HUES64 (cell line): ENCODE results near the gene CEP57. TPM values are rescaled to one million over a fixed set of nuclear protein-coding genes. Genes with fewer than 3 reads are reported as not detected.
A peak's percentile ranks its signal among the peaks of the same experiment; 100 is the strongest.

Experiments used
- H3K27ac ChIP-seq: 2 replicates; pipeline ENCODE4 v1.7.0; 2013; ENCODE audit warnings: low read depth, low read length, inconsistent platforms
- H3K27me3 ChIP-seq: 2 replicates; pipeline ENCODE4 v1.6.1; 2013; ENCODE audit warnings: mild to moderate bottlenecking, low read length; ENCODE audit not compliant: insufficient read depth
- H3K36me3 ChIP-seq: 2 replicates; pipeline ENCODE4 v1.6.1; 2013; ENCODE audit warnings: mild to moderate bottlenecking, low read length; ENCODE audit not compliant: insufficient read depth
- H3K4me1 ChIP-seq: 2 replicates; pipeline ENCODE4 v1.6.1; 2013; ENCODE audit warnings: mild to moderate bottlenecking, low read length, moderate library complexity; ENCODE audit not compliant: insufficient read depth
- H3K4me3 ChIP-seq: 2 replicates; pipeline ENCODE4 v1.5.1; 2013; ENCODE audit warnings: mild to moderate bottlenecking, low read length, moderate library complexity
- H3K9ac ChIP-seq: 2 replicates; pipeline ENCODE4 v1.6.1; 2013; ENCODE audit warnings: mild to moderate bottlenecking, low read depth, low read length
- H3K9me3 ChIP-seq: 2 replicates; pipeline ENCODE4 v1.6.1; 2013; ENCODE audit warnings: low read depth, low read length; ENCODE audit not compliant: insufficient read depth
- WGBS: fragments of 150-250, 120-280 bp; methylation state at CpG from one replicate; pipeline ENCODE4 v1.1.7; 2013; ENCODE audit warnings: missing lambda C conversion rate; 5-methylcytosine and 5-hydroxymethylcytosine counted together
- polyA plus RNA-seq, 2 experiments: library from polyadenylated mRNA; stranded (reverse); fragments of 50-300 nt; gene quantifications; one replicate each; pipeline ENCODE4 v1.2.3, GENCODE V29; 2013

CEP57 gene
- polyA plus RNA-seq (2013, experiment 1 of 2): 42.0 TPM
- 52.0 TPM for polyA plus RNA-seq (2013, experiment 2 of 2)

DNA sequence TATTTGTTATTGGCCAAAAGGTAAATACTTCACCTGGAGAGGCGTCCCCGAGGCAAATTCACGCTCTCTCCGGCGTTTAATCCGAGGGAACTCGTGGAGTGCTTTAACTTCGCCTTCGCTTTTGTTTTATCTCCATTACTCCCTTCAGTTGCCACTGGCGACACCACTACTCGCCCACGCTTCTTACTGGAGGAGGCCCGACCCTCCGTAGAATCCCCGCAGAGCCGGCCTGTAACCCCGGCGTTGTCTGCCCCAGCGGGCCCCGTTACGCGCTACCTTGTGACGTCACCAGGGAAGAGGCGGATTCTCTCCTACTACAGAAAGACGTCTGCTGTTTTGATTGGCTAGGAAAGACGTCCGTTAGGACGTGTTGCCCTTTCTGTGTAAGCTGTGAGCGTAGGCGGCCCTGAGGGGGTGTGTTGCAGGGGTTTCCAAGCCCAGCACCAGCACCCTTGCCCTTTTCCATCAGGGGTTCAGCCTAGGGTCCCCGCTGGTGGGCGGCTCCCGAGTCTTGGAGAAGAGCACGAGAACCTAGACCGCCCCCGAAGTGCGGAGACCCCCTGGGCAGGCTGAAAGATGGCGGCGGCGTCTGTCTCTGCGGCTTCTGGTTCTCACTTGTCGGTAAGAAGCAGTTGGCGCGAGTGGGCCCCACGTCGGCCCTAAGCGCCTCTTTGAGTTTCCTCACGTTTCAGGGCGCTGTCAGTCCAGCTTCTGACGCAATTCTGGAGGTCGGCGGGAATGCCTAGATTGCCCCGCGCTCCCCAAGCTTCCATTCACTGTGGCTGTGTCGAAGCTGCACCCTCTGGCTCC, at the start of gene CEP57:
TSS of gene CEP57 (plus strand) at position 376 of the 810 bp plus-strand sequence. CDS start at position 577, 201 bp downstream.
- Histone ChIP-seq H3K27ac (peak within 1 kb of the TSS; percentile 96), H3K9ac (peak within 1 kb of the TSS; percentile 94), H3K27me3 (no peaks in the 10 kb centered on the region), H3K9me3 (no peaks in the 10 kb centered on the region), H3K36me3 (peaks cover 27% of the 10 kb centered on the region), H3K4me3 (peak within 1 kb of the TSS; percentile 87), H3K4me1 (peaks cover 11% of the 10 kb centered on the region)
- under 1% methylated on average over 55 of the region's 55 CpGs for WGBS

DNA sequence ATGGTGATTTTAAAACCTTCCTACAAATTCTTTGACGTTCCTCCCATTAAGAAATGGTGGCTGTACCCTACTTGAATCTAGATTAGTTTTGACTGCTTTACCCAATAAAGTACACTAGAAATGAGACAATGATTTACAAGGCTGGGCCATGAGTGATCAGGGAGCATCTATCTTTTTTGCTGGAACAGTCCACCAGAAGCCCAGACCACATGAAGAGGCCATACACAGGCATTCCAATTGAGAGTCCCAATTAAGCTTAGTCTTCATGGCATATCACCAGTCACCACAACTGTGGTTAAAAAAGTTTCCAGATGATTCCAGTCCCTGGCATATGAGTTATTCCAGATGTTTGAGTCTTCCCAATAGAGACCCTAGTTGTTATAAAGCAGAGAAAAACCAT, 40.2 kb upstream of the CEP57 start:
- Histone ChIP-seq H3K27ac (no peak overlapping the region), H3K4me1 (no peaks in the 10 kb centered on the region), H3K9me3 (no peaks in the 10 kb centered on the region), H3K36me3 (no peaks in the 10 kb centered on the region), H3K9ac (no peak overlapping the region), H3K4me3 (no peak overlapping the region), H3K27me3 (no peaks in the 10 kb centered on the region)
- WGBS: 100% methylated on average over 1 of the region's 1 CpG

DNA sequence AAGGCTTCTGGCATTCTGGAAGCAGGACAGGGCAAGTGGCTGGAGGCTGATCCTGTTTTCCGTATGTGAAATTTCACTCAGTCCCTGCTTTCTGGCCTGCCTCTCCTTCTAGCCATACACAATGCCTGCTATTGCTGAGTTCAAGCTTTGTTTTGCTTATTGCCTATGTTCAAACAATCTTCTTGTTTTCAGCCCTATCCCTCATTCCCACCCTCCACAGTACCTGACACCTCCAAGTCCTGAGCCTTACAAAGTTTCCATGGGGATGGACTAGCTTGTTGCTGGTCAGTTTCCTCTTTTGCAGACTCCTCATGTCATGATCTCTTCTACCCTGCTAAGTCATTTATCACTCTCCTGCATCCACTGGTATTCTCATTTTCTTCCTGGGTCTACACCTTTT, 38.8 kb upstream of the CEP57 start:
- H3K9me3 ChIP-seq: no peaks in the 10 kb centered on the region
- WGBS: 95% methylated on average over 1 of the region's 1 CpG
- H3K27ac ChIP-seq: no peak overlapping the region
- no peak overlapping the region for H3K4me3 ChIP-seq
- no peaks in the 10 kb centered on the region for H3K27me3 ChIP-seq
- H3K9ac ChIP-seq: no peak overlapping the region
- H3K36me3 ChIP-seq: no peaks in the 10 kb centered on the region
- H3K4me1 ChIP-seq: no peaks in the 10 kb centered on the region

DNA sequence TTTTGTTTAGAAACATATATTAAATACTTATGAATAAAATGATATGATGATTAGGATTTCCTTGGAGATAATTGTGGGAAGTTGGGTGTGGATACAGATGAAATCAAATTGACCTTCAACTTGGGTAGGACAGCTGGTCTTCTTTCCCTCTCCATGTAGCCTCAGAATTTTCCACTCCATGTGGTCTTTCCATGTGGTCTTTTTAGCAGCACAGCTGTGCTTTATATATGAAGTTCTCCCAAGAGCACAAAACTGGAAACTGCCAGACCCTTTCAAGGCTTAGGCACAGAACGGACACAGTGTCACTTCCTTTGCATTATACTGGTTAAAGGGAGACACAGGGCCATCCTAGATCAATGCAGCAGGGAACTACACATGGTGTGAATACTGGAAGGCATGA, 29.4 kb upstream of the CEP57 start:
- Histone ChIP-seq H3K4me1 (no peaks in the 10 kb centered on the region), H3K9ac (no peak overlapping the region), H3K27ac (no peak overlapping the region), H3K36me3 (no peaks in the 10 kb centered on the region), H3K9me3 (no peaks in the 10 kb centered on the region), H3K27me3 (no peaks in the 10 kb centered on the region), H3K4me3 (no peak overlapping the region)
- WGBS: 86% methylated on average over 1 of the region's 1 CpG

DNA sequence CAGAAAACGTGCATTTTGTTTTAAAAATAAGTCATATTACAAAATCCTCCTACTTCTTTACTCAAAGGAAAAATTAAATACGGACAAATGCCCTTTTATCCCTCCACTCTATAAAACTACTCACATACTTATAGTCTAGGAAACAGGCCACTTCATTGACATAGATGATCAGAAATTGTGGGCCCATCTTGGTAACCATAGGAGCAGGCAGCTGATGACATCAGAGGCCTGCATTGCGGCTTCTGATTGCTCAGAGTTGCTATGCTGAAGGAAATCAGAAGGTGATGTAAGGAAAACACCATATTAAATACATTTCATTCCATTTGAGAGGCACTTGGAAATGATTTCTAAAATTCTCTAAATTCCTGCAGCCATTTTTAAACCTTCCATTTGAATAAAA, 27.8 kb upstream of the CEP57 start:
- Histone ChIP-seq H3K36me3 (no peaks in the 10 kb centered on the region), H3K9ac (no peak overlapping the region), H3K4me1 (no peaks in the 10 kb centered on the region), H3K4me3 (no peak overlapping the region), H3K9me3 (no peaks in the 10 kb centered on the region), H3K27ac (no peak overlapping the region), H3K27me3 (no peaks in the 10 kb centered on the region)
- WGBS: 96% methylated on average over 3 of the region's 3 CpGs

DNA sequence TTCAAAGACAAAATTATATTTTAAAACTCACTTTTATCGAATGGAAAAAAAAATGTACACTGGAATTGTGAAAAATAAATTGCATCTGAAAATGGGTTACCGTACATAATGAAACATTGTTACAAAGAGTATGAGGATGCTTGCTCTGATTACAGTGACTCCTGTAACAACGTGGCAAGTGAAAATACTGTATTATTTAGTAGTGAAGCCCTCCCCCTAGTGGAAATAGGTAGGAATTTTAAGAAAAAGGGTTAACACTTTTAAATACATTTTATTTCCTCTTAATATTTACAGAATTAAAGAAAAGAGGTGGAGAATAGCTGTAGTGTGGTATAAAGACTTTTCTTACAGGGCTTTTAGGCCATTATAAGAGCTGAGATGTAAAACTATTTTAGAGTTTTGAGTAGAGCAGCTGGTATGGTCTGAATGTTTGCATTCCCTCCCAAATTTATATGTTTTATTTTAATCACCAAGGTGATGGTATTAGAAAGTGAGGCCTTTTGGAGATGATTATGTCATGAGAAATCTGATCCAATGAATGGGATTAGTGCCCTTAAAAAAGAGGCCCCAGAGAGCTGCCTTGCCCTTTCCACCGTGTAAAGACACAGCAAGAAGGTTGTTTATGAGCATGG, 25.9 kb upstream of the CEP57 start:
- H3K36me3 ChIP-seq: peaks cover 11% of the 10 kb centered on the region; the same call in 1 of the 2 replicates
- no peaks in the 10 kb centered on the region for H3K4me1 ChIP-seq
- no peaks in the 10 kb centered on the region for H3K9me3 ChIP-seq
- H3K9ac ChIP-seq: no peak overlapping the region
- WGBS: 40% methylated on average over 4 of the region's 4 CpGs
- no peak overlapping the region for H3K4me3 ChIP-seq
- no peak overlapping the region for H3K27ac ChIP-seq
- H3K27me3 ChIP-seq: no peaks in the 10 kb centered on the region

DNA sequence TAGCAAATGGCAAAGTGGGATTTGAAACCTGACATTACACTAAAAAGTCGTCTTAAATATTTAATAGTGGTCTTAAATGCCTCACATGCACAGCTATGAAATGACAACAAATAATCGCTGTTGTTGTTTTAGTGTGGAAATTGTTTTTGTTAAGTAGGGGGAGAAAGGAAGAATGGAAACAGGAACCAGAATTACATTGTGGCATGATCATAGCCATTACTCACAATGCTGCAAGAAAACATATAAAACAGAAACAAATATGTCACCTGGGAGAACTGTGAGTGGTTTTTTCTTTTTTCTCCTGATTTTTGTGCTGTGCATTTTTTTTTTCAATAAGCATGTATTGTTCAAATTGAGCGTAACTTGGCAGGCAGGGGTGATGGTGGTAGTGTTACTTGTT, 23.6 kb upstream of the CEP57 start:
- H3K27me3 ChIP-seq: no peaks in the 10 kb centered on the region
- 86% methylated on average over 2 of the region's 3 CpGs for WGBS

DNA sequence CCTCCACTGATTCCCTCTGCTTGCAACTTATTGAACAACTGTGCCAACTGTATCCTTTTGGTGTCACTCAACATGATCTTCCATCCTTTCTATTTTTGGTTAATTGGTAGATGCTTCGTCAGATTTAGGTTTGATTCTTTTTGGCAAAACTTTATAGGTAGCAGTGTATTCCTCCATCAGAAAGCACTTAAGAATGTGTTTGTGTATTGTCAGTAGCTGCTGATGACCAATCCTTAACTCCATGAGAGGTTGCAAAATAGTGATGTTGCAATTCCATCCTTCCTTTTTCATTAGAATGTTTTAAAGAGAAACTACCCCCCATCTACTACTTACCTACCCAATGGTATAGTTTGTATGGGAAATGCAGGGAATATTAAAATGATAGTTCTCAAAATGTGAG, 22.8 kb upstream of the CEP57 start:
- 100% methylated on average over 1 of the region's 1 CpG for WGBS

More for the DNA sequence above, 23.6 kb upstream of the CEP57 start:
- Histone ChIP-seq H3K27ac (no peak overlapping the region), H3K9me3 (no peaks in the 10 kb centered on the region), H3K36me3 (peaks cover 33% of the 10 kb centered on the region), H3K4me3 (no peak overlapping the region), H3K4me1 (no peaks in the 10 kb centered on the region), H3K9ac (no peak overlapping the region)

DNA sequence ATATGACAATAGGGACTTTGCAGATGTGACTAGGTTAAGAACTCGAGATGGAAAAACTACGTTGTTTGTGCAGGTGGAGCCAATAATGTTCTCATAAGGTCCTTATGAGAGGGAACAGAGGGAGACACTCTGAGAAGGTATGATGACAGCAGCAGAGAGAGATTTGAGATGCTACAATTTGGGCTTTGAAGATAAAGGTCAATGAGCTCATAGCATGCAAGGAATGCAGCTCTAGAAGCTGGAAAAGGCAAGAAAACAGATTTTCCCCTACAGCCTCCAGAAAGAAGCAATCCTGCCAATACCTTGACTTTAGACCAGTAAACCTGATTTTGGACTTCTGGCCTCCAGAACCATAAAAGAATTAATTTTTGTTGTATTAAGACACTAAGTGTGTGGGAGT, 21.8 kb upstream of the CEP57 start:
- Histone ChIP-seq H3K27ac (no peak overlapping the region), H3K4me3 (no peak overlapping the region), H3K4me1 (no peaks in the 10 kb centered on the region), H3K27me3 (no peaks in the 10 kb centered on the region), H3K36me3 (peaks cover 52% of the 10 kb centered on the region), H3K9ac (no peak overlapping the region), H3K9me3 (no peaks in the 10 kb centered on the region)
- 93% methylated on average over 2 of the region's 2 CpGs for WGBS

More for the DNA sequence above, 22.8 kb upstream of the CEP57 start:
- no peaks in the 10 kb centered on the region for H3K27me3 ChIP-seq
- no peaks in the 10 kb centered on the region for H3K4me1 ChIP-seq
- H3K27ac ChIP-seq: no peak overlapping the region
- H3K36me3 ChIP-seq: peaks cover 41% of the 10 kb centered on the region
- H3K9ac ChIP-seq: no peak overlapping the region
- H3K4me3 ChIP-seq: no peak overlapping the region
- H3K9me3 ChIP-seq: no peaks in the 10 kb centered on the region

DNA sequence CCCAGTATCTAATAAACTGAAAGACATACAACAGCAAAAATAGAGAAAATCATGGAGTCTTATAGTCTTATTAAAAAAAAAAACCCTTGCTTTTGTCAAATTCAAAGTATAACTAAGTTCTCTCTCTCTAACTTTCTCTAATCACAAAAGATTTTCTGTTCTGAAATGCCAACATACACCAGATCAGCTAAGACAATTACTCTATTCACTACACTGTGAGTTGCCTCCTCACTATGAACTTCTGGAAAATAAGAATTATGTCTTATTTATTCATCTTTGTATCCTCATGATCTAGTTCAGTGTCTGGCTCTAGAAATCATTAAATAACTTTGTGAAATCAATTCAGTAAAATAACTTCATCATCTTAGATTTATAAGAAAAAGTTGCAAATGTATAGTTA, 13.4 kb upstream of the CEP57 start:
- H3K9ac ChIP-seq: no peak overlapping the region

DNA sequence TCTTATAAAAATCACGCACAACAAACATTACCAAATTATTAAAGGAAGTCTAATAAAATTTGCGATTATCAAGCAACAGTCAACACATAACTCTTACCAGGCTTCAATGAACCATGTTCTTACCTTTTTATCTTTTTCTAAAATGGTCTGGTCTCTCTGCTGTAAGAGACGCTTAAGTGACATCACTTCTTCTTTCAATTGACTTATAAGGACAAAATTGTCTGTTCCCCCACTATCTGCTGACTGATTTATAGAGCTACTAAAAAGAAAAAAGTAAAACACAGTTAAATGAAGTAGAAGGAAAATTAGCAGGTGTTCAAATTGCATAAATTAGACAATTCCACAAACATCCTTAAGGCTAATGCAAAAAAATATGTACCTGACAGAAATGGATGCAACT, 11.6 kb upstream of the CEP57 start:
- Histone ChIP-seq H3K27me3 (no peaks in the 10 kb centered on the region), H3K9me3 (no peaks in the 10 kb centered on the region), H3K4me3 (no peak overlapping the region), H3K4me1 (no peaks in the 10 kb centered on the region), H3K27ac (no peak overlapping the region), H3K36me3 (peaks cover 100% of the 10 kb centered on the region), H3K9ac (no peak overlapping the region)
- 100% methylated on average over 3 of the region's 3 CpGs for WGBS

More for the DNA sequence above, 13.4 kb upstream of the CEP57 start:
- H3K36me3 ChIP-seq: peaks cover 100% of the 10 kb centered on the region
- no peaks in the 10 kb centered on the region for H3K9me3 ChIP-seq
- H3K27ac ChIP-seq: no peak overlapping the region
- H3K4me3 ChIP-seq: no peak overlapping the region
- no peaks in the 10 kb centered on the region for H3K4me1 ChIP-seq
- no peaks in the 10 kb centered on the region for H3K27me3 ChIP-seq
